HG03135 (cell line): ENCODE data around the gene BTBD6.
"Not testable (repeated sequence)": the region's sequence is repeated elsewhere in the genome, so short reads cannot be mapped to it uniquely, and the experiment has no call there.

Source experiments
- ATAC-seq: cut with Tn5 transposase; IDR thresholded peaks from one replicate; pipeline ENCODE4 v1.9.1; 2021; ENCODE audit warnings: mild to moderate bottlenecking, moderate library complexity; ENCODE audit not compliant: unreplicated experiment

The BTBD6 gene

DNA sequence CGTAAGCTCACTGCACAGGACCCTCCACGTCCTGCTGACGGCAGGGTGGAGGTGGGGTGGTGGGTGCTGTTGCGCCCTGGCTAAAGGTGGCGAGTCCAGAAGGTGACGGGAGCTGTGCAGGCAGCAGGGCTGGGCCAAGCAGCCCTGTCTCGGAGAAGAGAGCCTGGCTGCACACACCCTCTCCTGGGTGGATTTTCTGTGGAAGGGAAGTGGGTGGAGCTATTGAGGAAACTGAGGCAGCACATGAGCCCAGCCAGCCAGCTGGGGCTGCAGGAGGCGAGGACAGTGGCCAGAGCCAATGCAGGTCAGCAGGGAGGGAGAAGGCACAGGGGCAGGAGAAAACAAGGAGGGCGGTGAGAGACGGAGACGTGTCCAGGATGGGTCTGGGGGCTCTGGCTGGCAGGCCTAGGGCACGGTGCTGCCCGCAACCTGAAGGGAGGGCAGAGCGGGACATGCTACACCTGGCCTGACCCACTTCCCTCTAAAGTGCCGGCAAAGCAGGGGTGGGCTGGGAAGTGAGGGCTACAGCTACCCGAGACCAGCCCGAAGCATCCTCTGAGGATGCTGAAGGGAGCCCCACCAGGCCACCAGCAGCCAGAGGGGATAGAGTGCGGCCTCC is 20.5 kb downstream of the BTBD6 start:
- ATAC-seq = no peak

DNA sequence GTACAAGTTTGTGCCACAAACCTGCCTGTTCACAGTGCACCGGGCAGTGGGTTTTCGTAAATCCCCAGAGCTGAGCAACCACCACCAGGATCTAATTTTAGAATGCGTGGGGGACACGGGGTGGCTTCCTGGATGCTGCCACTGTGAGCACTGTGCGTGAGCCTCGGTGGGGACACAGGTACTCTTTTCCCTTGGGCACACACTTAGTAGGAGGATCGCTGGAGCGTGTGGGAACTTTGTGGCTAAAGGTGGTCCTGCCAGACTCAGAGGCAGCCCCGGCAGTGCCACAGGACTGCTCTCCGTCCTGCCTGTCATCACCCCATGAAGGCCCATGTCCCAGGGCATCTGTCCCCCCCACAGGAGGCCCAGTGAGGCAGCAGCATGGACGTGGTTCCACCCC is 21.1 kb downstream of the BTBD6 start:
- no peak for ATAC-seq

DNA sequence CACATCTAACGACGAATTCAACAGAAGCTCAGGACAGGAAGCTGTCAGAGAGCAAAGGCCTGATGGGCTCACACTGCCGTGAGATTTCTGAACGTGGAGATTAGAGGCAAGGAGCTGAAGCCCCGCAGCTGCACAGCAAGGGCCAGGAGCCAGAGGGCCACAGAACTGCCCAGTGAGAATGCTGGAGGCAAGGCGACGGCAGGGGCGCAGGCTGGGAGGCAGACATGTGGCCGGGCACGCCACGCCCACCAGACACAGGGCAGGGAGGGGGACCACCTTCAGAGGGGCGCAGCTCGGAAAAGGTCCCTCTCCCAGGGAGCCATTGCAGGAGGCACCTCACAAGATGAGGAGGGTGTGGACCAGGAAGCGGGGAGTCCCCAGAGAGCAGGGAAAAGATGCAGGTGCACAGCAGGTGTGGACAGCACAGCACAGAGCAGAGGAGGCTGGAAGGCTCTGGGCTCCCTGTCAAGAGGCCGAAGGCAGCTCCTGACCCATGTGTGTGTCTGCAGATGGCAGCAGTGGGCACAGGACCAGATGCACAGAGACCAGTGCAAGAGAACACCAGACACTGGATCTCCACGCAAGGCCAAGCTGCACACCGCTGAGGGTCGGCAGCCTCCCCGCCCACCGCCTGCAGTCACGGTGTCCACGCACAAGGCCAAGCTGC is 23.0 kb downstream of the BTBD6 start:
- no peak for ATAC-seq

DNA sequence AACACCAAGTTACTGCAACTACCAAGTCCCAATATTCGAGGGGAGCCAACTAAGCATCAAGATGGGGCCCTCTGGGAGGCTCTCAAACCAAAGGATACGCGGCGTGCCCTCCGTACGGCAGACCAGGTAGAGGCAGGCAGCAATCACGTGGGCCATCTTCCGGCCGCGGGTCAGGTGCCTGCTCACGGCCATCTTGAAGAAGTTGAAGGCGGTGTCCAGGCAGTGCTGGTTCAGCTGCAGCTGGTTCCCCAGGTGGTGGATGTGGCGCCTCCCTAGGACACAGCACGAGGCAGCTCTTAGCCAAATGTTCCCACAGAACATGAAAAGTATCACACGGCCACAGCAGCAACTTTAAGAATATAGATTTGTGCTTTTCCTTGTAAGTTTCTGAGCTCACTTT is 24.3 kb downstream of the BTBD6 start:
- no peak for ATAC-seq

DNA sequence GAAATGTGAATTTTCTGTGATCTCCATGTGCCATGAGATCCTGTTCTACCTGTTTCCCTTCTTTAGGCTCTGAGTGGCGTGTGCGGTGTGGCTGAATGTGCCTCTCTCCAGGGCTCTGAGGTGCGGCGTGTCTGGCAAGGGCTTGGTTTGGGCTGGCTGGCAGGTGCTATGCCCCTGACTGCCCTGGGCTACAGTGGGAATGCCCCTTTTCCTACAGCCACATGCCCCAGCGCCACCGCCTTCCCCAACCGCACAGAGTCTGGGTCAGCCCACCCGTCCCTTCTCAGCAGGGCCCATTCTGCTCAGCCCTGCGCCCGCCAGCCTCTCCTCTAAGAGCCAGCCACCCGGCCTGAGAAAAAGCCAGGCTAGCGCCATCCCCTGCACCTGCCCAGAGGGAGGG is 24.7 kb downstream of the BTBD6 start:
- ATAC-seq = no peak

DNA sequence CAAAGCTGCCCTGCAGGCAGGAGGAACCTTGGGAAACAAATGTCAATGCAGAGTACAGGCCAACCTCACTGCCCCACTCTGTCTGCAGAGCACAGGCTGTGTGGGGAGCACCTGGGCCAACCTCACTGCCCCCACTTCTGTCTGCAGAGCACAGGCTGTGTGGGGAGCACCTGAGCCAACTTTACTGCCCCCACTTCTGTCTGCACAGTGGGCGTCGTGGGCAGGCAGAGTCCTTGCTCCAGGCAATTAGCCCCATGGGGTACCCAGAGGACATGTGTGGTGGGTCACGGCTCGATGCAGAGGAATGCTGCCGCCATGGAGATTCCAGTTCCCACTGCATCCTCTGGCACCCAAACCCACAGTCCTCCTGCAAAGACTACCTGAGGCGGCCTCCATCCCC is 26.3 kb downstream of the BTBD6 start:
- no peak for ATAC-seq

DNA sequence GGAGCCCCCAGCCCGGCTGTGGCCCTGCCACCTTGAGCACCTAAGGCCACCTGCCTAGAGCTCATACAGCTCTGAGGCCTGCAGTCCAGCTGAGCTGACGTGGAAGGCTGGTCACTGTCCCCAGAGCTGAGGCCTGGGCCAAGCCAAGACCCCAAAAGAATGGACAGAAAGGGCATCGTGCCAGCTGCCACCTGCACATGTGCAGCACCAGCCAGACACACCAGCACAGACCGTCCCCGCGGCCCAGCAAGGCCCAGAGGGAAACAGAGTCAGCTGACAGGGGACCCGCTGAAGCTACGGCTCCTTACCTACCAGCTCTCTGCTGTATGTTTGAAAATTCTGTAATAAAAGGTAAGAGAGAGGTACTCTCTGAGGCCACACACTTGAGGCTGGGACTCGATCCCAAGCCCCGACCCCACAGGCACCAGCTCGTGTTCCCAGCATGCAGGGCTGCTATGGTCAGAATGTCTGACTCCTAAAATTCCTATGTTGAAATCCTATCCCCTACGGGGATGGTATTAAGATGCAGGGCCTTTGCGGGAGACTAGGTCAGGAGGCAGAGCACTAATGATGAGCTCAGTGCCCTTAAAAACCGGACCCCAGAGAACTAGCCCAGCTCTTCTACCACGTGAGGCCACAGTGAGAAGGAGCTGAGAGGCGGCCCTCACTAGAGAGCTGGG is 27.1 kb downstream of the BTBD6 start:
- no peak for ATAC-seq

DNA sequence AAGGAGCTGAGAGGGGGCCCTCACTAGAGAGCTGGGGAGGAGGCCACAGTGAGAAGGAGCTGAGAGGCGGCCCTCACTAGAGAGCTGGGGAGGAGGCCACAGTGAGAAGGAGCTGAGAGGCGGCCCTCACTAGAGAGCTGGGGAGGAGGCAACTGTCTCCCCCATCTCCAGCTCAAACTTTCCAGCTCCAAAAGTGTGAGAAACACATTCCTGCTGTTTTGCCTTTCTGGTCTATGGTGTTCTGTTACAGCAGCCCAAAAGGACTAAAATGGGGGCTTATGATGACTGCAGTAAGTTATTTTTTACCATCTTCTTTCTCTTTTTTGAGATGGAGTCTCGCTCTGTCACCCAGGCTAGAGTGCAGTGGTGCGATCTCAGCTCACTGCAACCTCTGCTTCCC is 29.1 kb downstream of the BTBD6 start:
- ATAC-seq = not testable (repeated sequence)

DNA sequence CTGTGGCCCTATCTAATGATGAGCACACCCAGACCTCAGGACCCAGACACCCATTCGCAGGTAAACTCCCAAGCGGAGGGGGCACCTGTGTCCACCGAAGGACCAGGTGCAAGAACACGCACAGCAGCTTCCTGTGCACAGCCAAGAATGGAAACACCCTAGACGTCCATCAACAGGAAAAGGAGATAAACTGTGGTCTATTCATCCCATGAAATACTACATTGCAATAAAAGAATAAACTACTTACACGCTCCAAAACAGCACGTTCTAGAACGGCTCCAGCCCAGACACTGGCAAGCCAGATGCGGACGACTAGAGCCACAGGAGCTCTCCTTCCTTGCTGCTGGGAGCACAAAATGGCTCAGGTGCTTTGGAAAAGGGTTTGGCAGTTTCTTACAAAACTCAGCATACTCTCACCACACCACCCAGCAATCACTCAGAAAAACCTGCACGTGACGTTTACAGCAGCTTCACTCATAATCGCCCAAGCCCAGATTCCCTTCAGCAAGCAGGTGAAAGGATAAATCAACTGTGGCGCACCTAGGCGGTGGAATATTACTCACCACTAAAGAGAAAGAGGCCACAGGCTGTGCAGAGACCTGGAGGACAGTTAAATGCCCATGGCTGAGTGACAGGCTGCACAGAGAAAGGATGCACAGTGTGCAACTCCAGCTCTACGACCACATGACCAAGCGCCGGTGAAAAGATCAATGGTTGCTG is 31.5 kb downstream of the BTBD6 start:
- no peak for ATAC-seq

DNA sequence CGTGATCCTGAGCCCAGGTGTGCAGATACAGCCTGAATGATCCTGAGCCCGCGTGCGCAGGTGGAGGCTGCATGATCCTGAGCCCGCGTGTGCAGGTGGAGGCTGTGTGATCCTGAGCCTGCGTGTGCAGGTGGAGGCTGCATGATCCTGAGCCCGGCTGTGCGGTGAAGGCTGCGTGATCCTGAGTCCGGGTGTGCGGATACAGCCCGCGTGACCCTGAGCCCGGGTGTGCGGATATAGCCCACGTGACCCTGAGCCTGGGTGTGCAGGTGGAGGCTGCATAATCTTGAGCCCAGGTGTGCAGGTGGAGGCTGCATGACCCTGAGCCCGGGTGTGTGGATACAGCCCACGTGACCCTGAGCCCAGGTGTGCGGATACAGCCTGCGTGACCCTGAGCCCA is 32.2 kb downstream of the BTBD6 start:
- ATAC-seq = no peak

DNA sequence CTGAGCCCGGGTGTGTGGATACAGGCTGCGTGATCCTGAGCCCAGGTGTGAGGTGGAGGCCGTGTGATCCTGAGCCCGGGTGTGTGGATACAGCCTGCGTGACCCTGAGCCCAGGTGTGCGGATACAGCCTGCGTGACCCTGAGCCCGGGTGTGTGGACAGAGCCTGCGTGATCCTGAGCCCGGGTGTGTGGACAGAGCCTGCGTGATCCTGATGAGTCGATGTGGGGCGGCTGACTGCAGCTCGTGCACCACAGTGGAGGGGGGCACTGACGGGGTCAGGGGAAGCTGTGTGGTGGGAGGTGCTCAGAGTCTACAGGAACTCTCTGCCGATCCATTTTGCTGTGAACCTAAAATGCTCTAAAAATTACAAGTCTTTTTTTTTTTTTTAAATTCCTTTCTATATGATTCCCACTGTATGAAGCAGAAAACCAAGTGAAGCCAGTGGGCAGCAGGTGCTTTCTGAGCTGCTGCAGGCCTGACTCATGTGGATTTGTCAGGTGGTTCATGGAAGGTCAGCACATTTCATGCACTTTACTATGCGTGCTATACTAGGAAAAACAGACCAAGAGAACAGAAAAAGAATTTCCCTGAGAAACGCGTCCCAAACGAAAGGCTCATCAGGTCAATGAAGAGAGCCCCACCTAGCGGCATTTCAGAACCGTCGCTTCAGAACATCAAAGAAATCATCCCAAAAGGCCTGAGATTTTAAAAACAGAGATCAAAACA is 33.2 kb downstream of the BTBD6 start:
- ATAC-seq = no peak

DNA sequence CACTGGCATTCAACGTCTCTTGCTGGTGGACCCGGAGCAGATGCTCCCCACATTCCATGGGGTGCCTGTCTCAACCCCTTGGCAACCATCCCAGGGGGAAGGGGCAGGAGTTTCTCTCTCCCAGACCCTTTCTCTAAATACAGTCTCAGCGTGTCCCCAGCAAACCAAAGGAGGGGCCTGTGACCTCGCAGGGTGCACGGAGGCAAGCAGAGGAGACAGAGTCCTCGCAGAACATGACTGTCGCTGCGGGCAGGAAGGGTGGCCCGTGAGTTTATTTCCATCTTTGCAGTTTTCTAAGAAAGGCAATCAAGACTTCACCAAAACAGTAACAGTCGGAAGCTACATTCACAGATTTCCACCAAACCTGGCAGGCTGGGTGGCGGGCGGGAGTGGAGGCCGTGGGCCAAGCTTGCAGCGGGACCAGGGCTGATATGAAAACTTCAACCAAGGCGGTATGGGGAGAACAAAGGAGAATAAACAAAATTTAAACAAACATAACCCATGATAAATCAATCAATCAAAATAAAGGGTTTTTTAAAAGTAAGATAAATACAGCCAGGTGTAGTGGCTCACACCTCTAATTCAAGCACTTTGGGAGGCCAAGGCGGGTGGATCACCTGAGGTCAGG is 33.9 kb downstream of the BTBD6 start:
- no peak for ATAC-seq

DNA sequence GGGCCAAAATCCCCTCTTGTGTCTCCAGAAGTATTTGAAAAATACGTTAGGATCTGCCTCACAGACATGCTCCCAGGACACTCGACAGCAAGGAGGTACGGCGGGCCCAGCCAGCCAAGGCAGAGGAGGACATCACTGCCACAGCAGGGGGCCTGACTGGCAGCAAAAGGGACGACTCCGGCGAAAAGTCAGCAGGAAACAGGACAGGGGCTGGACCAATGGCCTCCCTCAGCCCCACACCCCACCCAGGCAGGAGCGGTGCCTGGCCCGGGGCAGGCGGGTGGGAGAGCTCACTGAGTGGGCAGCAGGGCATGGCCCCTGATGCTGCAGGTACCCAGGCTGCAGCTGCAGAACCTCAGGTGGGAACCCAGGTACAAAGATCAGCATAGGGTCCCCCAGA is 34.7 kb downstream of the BTBD6 start:
- ATAC-seq = no peak

DNA sequence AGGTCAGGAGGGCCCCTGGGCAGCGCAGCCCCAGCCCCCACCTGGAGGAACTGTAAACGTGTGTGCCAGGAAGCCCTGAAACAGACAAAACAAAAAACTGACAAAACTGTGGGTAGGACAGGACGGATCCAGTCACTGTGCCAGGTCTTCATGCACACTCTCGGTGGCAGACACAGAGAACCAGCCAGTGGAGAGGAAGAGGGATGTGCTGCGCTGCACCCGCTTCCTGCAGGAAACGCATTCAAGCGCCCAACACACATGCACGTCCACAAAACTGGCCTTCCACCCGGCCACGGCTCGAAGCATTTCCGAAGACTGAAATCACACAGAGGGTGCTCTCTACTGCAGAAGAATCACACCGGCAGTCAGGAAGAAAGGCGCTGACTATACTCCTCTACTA is 35.6 kb downstream of the BTBD6 start:
- ATAC-seq = no peak

DNA sequence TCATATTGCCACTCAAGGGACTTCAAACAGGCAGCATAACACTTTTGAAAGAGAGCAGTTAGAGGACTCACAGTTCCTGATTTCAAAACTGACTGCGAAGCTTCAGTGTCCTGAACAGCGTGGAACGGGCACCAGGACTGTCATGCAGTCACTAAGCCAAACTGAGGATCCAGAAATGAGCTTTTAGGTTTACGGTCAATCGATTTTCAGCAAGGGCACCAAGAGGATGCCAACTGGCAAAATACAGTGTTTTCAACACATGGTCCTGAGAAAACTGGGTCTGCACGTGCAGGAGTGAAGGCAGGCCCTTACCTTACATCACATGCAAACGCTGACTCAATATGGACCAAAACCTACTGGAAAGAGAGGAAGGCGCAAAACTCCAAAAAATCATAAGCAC is 36.8 kb downstream of the BTBD6 start:
- ATAC-seq = no peak

DNA sequence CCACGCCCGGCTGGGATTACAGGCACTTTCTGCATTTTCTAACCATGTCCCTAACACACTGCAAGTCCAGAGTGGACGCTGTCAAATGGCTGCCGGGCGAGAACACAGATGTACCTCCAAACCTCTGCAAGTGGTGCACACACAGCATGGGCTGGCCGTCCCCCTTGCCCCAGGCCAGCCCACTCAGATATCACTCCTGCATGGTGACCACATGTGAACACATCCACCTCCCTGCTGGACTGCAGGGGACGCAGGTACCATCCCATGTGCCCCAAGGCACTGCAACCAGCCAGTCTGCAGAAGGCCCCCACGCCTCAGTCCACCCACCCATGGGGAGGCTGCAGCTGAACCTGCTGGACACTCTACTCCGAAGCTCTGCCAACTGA is 38.4 kb downstream of the BTBD6 start:
- no peak for ATAC-seq

DNA sequence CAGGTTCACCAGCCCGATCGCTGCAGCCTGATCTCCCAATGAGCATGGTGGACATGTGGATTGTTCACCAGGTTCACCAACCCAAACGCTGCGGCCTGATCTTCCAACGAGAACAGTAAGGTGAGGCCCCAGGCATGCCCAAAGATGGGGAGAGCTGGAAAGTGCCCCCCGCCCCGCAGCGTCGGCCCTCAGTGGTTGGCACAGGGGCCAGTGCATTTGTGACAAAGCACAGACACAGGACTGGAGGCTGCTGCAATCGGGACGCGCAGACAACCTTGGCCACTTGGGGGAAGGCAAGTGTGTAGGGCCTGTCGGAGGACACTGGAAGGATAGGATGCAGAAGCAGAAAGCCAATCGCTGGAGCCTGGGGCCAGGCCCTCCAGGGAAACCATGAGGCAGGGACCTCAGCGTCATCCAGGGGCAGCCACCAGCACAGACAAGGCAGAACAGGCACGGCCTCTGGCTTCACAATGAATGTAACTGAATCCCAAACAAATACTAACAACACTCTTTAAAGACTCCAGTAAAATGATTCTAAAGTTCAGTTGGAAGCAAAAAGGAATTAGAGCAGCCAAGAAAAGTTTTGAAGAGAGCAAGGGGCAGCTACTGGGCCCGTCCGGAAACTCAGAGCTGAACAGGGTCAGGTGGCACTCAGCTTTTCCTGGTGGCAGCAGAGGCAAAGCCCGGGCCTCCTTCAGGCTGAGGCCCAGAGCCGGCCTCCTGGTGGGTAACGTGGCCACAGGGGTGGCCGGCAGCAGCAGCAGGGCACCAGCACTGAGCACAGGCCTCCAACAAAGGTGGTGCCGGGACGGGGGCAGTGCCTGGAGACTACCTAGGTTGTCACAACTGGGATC is 39.1 kb downstream of the BTBD6 start:
- no peak for ATAC-seq

DNA sequence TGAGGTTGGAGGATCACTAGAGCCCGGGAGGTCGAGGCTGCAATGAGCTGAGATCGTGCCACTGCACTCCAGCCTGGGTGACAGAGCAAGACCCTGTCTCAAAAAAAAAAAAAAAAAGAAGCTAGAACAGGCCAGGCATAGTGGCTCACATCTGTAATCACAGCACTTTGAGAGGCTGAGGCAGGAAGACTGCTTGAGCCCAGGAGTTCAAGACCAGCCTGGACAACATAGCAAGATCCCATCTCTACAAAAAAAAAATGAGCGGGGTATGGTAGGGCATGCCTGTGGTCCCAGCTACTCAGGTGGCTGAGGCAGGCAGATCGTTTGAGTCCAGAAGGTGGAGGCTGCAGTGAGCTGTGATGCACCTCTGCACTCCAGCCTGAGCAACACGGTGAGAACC is 40.6 kb downstream of the BTBD6 start:
- not testable (repeated sequence) for ATAC-seq

DNA sequence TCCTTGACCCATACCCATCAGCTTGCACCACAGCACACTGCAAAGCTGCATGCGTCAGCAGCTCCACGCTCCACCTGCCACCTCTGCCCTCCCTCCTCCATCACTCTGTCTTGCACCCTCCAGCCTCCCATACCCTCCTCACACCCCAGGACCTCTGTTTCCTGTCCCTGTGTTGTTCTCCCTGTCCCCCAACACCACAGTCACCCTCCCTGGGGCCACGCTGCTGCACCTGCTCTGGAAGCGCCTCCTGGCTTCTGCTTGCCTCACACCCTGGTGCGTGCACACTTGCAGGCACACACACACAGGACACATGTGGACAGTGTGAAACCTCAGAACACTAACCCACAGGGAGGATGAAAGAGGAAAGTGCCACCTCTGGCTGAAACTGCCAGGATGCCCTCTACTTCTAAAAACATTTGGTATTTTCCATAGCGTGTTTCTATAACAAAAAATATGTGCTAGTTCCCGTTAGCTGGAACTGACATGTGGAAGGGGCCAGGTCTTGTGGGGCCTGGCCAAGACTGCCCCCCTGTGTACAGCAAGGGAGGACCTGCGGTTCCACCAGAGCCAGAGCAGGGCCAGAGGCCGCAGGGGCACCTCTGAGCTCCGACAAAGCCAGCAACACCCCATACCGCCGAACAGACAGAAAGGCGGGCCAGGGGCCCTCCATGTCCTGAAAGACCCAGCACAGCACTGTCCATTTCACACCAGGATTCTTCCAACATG is 42.5 kb downstream of the BTBD6 start:
- no peak for ATAC-seq
